SU-DHL-6 (cell line): ENCODE results near the gene FRS2.

Experiments
- EZH2phosphoT487 ChIP-seq: fragments of 200-600 bp; sonication (generic), shearing (Covaris generic); conservative IDR thresholded peaks from 2 replicates; pipeline ENCODE4 v1.6.1; 2018; ENCODE audit warnings: mild to moderate bottlenecking, antibody characterized with exemption, low read length, moderate library complexity, mixed read lengths
- TF ChIP-seq, protein P1 (sequence below): fragments of 200-600 bp; sonication (generic); IDR thresholded peaks from one replicate; pipeline ENCODE4 v1.5.1; 2017; ENCODE audit warnings: antibody characterized with exemption, mild to moderate bottlenecking, low read length, moderate library complexity; ENCODE audit not compliant: insufficient read depth, poor library complexity, severe bottlenecking

DNA sequence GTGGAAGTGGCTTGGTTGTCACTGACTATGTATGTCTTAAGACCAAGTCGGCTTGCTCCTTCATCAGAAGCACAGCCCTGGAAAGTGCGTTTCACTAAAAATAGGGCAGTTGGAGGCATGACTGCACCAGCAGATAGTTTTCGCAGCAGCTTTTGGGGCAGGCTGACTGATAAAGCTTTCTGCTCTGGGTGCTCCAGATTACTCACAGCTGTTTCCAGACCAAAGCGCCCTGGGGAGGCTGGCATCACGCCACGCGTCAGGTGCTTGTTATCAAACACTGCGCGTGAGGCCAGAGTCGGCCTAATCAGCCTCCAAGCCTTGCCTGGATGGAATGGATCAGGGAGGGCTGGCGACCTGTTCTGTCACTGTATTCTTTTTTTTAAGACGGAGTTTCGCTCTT lies 153.8 kb downstream of the FRS2 start:
- TF ChIP-seq, protein P1, sequence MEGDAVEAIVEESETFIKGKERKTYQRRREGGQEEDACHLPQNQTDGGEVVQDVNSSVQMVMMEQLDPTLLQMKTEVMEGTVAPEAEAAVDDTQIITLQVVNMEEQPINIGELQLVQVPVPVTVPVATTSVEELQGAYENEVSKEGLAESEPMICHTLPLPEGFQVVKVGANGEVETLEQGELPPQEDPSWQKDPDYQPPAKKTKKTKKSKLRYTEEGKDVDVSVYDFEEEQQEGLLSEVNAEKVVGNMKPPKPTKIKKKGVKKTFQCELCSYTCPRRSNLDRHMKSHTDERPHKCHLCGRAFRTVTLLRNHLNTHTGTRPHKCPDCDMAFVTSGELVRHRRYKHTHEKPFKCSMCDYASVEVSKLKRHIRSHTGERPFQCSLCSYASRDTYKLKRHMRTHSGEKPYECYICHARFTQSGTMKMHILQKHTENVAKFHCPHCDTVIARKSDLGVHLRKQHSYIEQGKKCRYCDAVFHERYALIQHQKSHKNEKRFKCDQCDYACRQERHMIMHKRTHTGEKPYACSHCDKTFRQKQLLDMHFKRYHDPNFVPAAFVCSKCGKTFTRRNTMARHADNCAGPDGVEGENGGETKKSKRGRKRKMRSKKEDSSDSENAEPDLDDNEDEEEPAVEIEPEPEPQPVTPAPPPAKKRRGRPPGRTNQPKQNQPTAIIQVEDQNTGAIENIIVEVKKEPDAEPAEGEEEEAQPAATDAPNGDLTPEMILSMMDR = no peak
- no peak for TF ChIP-seq EZH2phosphoT487
